ENCODE data around the gene CD300C.
"Not testable (repeated sequence)": the region's sequence is repeated elsewhere in the genome, so short reads cannot be mapped to it uniquely, and the experiment has no call there.

Gene CD300C

DNA sequence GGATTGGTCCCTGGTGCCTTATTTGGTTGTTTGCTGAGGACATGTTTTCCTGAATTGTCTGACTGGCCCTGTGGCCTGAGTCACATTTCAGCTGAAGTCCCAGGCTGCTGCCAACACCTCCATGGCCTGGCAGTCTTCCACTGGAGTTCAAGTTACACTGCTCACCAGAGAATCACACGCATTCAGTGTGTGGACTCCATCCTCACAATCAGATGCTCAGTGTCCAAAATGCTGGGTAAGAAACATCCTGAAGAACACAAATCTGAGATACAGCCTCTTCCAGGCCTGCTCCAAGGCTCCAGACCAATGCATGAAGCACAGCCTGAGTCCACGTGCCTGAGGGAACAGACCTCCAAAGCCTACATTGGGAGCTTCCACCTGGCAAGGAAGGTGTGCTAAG lies 33.9 kb downstream of the CD300C start:
- no peak for DNase-seq

DNA sequence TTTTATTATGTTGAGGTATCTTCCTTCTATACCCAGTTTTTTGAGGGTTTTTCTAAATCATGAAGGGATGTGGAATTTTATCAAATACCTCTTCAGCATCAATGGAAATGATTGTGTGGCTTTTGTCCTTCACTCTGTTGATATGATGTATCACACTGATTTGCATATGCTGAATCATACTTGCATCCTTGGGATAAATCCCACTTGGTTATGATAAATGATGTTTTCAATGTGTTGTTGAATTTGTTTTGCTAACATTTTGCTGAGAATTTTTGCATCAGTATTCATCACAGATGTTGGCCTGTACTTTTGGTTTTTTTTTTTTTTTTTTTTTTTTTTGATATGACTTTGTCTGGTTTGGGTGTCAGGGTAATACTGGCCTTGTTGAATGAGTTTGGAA lies 37.8 kb downstream of the CD300C start:
- no peak for DNase-seq

DNA sequence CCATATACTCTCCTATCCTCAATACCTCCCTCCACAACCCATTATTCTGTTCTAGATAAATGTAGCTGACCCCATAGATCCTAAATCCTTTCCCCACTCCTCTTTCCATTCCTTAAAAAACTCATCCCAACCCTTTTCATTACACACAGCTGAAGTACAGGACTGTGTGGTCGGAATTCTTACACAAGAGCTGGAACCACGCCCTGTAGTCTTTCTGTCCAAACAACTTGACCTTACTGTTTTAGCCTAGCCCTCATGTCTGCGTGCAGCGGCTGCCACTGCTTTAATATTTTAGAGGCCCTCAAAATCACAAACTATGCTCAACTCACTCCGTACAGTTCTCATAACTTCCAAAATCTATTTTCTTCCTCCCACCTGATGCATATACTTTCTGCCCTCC lies 42.0 kb downstream of the CD300C start:
- not testable (repeated sequence) for DNase-seq

DNA sequence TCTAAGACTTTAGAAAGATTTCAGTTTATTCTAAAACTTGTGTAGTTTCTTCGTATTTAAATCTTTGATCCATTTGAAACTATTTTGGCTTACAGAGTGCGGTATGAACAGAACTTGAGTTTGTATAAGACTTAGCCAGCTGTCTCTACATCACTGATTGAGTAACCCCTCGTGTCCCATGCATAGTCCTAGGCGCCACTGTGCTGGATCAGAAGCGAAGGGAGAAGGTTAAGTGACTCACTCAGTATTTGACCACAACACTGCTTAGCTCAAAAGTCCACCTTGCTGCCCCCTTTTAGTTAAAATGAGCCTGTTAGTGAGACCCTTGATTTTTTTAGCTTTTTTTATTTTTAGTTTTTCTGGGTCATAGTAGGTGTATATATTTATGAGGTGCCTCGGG lies 43.1 kb downstream of the CD300C start:
- no peak for DNase-seq

DNA sequence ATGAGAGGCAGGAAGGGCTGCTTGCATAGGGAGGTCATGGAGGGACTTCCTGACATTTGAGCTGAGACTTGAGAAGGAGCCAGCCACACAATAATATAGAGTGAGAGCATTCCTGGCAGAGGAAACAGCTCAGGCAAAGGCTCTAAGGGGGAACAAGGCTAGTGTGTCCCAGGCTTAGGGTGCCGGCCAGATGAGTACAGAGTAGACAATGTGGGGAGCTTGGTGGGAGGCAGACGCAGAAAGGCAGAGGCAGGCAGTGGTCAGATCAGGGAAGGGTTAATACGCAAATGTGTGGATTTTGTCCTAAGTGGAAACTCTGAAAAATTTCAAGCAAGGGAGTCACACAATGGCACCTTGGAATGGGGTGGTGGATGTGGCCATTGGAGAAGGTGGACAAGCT lies 45.9 kb downstream of the CD300C start:
- no peak for DNase-seq

DNA sequence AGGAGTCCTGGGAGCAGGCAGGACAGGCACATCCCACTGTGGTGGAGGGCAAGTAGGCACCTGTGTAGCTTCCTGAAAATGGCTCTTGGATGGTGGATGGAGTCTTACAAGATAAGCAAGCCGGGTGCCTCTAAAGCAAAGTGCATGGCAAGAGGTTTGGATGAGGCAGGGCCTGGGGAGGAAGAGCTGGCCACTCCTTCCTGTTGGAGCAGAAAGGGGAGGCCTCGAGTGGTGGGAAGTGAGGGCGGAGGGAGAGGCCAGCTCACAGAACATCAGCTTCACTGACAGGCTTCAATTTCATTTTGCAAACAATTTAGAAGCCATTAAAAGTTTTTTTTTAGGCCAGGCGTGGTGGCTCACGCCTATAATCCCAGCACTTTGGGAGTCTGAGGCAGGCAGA lies 48.4 kb downstream of the CD300C start:
- no peak for DNase-seq

DNA sequence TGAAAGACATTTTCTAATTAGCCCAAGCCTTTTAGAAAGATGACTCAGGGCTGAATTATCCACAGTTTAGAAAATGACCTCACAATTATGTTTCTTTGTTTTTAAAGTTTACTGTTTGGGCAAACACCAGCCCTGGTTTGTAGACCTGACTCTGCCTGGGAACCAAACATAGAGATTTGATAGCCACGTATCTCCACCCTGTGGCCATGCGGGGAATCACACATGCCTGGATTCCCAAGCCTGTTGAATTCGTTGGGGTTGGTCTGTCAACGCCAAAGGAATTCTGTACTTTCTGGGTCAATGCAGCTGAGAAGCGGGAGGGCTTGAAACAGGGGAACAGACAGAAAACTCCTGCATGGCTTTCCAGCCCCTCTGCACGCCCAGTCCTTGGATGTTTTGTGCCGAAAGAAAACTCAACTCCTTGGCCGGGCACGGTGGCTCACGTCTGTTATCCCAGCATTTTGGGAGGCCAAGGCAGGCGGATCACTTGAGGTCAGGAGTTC lies 52.5 kb downstream of the CD300C start:
- DNase-seq: peak; percentile 6 to 43

DNA sequence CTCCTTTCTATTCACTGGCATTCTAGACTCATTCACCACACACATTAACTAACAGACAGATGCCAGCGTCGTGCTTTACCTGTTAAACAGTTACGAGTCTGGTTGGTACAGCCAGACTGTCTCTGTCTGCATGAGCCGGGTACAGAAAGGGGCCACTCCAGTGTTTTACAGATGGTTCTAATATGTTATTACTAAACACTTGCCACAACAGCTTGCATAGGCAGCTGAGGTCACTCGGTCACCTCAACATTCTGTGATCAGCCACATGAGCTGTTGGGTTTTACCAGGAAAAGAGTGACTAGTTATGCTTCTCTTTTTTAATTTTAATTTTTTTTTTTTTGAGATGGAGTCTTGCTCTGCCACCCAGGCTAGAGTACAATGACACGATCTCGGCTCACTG lies 54.3 kb downstream of the CD300C start:
- no peak for DNase-seq

All from SW 1271 (cell line).